HG02943 (cell line): ENCODE results near the gene SHISA9.

Experiments used
- ATAC-seq: cut with Tn5 transposase; IDR thresholded peaks from one replicate; pipeline ENCODE4 v1.9.1; 2021; ENCODE audit warnings: mild to moderate bottlenecking, low read depth, moderate library complexity; ENCODE audit not compliant: unreplicated experiment

Gene SHISA9

GRCh38 chr16:12942861-12943260 is 41.5 kb downstream of the SHISA9 start:
- no peak for ATAC-seq

DNA sequence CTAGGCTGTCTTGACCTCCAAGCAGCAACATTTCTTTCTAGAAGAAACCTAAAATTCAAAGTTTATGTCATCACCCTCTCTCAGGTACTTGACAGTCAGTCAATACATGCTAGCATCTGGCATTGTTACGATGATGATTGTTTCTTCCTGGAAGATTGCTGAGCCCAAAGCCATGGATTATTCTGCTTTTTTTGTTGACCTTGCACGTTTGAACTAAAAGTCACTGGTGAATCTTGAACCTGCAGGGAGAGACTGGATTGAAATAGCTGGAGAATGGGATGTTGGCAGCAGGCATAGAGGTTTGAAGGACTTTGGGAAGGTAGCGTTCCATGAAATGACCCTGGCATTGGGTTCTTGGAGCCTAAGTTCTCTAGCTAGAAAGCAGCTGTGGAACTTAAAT is 42.9 kb downstream of the SHISA9 start:
- ATAC-seq, result no peak

DNA sequence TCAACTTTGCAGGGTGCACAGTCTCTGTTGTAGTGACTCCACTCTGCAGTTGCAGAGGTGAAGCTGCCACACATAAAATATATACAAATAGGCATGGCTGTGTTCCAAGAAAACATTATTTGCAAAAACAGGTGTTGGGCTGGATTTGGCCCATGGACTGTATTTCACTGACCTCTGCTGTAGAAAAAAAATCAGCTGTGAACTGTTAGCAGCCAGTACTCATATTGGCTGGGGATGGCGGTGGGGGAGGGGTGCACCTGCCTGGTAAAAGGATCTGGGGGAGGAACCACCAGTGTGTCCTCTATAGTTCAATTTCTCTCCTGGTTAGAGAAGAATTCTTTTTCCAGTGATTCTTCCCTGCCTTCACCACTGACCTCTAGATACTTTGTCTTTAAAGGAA is 50.0 kb downstream of the SHISA9 start:
- ATAC-seq, result no peak

DNA sequence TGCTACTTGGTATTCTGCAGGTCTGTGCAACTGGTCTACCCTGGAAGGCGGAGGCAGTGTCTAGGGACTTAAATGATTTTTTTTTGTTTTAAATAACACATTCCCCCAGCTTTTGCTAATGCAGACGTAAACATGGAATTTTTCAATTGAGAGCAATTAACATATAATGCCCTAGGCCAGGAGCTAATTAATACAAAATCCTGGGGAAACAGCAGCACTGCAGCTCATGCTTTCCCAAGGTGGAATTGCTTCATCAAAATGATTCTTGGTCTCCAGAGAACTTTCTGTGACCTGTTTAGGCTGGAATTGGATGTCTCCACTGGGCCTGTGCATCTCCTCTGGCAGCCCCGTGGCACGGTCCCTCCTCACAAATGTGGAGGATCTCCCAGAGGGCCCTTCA is 50.6 kb downstream of the SHISA9 start:
- ATAC-seq, result no peak

GRCh38 chr16:12958366-12958765 is 57.0 kb downstream of the SHISA9 start:
- no peak for ATAC-seq

DNA sequence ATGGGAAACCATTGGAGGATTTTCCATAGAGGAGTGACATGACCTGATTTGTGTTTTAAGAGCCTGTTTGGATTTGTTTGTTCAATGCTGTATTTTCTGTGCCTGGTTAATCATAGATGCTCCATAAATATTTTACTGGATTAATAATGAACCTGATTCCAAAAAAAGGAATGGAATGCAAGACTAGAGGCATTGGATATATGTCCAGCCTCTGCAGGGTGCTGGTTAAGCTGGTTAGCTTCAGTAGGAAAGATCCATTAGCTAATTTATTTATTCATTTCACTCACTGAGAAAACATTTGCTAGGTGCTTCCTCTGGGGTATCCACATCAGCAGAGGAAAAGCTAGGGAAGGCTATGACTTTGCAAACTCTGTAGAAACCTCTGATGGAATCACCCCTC is 57.7 kb downstream of the SHISA9 start:
- ATAC-seq, result no peak

GRCh38 chr16:12961626-12962025 is 60.2 kb downstream of the SHISA9 start:
- ATAC-seq, result no peak

- ATAC-seq, result no peak
Measured at GRCh38 chr16:12964461-12964860, 63.1 kb downstream of the SHISA9 start.

- ATAC-seq, result no peak
Measured at GRCh38 chr16:12965274-12965804, 63.9 kb downstream of the SHISA9 start.

- ATAC-seq, result no peak
Measured at GRCh38 chr16:12971241-12971640, 69.8 kb downstream of the SHISA9 start.

DNA sequence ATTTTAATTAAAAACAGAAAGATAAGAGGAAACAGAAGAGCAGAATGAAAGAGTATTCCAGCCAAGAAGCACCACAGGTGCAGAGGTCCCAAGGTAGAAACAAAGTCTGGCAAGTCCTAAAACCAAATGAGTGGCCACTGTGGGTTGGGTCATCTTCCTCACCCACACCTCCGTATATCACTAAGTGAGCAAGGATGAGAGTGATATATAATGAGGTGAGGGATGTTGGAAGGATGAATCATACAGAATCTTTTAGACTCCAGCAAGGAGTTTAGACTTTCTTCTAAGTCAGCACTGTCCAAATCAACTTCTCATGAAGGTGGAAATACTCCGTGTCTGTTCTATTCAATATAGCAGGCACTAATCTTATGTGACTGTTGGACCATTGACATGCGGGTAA is 70.8 kb downstream of the SHISA9 start:
- ATAC-seq, result no peak

DNA sequence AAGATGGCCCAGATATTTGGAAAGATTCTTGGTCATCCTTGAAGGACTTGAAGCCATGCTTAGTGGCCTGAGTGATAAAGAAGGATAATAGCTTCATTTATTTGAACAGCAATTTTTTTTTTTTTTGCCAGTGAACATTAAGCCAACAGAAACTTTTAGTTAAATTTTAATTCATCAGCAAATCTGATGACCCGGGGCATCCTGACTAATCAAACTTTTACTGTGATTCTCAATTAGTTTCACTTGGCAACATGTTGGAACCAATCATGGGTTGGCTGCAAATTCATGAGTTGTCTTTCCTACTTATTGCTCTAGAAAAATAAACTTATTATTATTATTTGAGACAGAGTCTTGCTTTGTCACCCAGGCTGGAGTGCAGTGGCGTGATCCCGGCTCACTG is 74.4 kb downstream of the SHISA9 start:
- no peak for ATAC-seq

- no peak for ATAC-seq
Measured at GRCh38 chr16:12976496-12976895, 75.1 kb downstream of the SHISA9 start.

DNA sequence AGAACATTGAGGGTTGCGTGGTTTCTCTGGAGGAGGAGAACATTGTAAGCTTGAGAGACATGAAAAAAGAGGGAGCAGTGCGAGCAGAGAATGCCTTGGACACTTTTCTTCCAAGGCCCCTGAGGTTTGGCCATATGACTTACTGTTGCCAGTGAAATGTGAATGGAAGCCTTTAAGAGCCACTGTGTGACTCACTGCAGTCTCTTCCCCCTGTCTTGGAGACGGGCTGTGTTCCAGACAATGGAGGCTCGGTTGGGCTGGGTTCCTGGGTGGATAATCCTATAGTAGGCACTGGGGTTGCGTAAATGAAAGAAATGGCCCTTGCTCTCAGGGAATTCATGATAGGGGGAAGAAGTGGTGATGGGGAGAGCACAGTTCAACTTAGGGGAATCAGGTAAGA is 75.5 kb downstream of the SHISA9 start:
- no peak for ATAC-seq

- no peak for ATAC-seq
Measured at GRCh38 chr16:12985516-12985915, 84.1 kb downstream of the SHISA9 start.

DNA sequence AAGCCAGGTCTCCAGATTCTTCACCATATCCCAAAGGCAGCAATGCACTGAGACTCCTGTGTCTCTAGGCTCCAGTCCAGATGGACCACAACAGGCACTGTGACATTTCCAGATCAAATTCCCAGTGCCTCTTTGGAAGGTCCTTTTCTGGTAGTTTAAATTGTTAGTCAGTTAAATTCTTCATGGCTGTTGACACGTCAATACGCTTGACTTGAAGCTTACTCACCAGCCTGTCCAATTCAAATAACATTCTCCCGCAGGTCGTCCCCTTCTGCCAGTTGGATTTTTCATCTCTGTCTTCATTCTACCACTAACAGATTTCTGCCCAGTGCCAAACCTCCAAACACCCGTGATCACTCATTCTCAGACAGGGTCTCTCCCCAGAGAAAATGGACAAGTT is 86.7 kb downstream of the SHISA9 start:
- ATAC-seq, result no peak

DNA sequence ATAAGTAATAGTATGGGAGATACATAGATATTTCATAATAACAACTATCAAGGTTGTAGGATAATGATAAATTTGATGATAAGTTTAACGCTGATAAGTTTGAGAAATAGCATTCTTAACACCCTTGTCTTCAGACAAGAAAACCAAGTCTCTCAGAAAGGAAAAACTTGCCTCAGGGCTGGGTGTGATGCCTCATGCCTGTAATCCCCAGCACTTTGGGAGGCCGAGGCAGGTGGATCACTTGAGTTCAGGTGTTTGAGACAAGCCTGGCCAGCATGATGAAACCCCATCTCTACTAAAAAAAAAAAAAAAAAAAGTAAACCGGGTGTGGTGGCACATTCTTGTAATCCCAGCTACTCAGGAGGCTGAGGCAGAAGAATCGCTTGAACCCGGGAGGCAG is 90.7 kb downstream of the SHISA9 start:
- no peak for ATAC-seq

DNA sequence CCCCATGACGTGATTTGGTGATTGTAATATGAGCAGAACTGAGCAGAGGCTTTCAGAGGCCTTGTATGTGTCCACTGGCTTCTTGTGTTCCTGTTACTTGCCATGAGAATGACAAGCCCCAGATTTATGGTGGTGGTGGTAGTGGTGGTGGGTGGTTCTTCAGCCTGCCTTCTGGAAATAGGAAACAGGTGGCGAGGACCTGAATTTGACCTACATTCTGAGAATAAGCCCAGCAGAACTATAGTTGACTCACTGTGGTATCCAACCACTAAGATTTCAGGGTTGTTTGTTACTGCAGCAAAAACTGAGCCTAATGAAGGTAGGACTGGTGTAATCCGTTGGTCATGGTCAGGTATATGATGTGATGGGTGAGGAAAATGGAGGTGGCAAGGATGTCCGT is 93.0 kb downstream of the SHISA9 start:
- no peak for ATAC-seq

- no peak for ATAC-seq
Measured at GRCh38 chr16:12995721-12996372, 94.4 kb downstream of the SHISA9 start.

DNA sequence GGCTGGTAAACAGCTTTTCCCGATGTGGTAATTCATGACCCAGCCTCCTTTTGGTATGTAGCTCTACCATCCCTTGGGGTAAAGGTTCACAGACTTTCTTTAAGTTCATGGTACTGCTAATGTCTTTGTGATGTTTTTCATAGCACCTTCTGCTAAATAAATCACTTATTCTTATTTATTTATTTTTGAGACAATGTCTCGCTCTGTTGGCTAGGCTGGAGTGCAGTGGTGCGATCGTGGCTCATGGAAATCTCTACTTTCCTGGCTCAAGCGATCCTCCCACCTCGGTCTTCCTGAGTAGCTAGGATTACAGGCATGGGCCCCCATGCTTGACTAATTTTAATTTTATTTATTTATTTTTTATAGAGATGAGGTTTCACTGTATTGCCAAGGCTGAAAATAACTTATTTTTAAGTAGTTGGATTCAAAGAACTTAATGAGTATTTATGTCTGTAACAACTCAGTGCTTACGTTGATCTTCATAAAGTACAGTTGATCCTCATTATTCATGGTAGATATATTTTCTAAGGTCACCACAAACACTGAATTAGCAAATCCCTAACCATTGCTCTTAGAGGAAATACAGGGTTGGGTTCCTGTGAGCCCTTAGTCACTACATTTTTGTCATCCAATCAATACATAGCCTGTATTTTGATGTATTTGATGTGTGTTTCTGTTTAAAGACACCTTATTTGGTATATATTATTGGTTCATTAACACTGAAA is 97.1 kb downstream of the SHISA9 start:
- ATAC-seq, result no peak

GRCh38 chr16:12999368-12999767 is 98.0 kb downstream of the SHISA9 start:
- ATAC-seq, result no peak

GRCh38 chr16:13005721-13006247 is 104.4 kb downstream of the SHISA9 start:
- ATAC-seq, result no peak
